SK-N-MC (cell line): ENCODE measurements around the gene MRPS12.

ENCODE experiments used
- EZH2 ChIP-seq: fragments of 200-600 bp; sonication (generic); IDR thresholded peaks from one replicate; pipeline ENCODE4 v1.6.1; 2017; ENCODE audit warnings: antibody characterized with exemption
- POLR2AphosphoS5 ChIP-seq: IDR thresholded peaks from 2 replicates; pipeline ENCODE4 v1.6.1; 2012; ENCODE audit warnings: mild to moderate bottlenecking, low read depth, low read length, borderline replicate concordance

DNA sequence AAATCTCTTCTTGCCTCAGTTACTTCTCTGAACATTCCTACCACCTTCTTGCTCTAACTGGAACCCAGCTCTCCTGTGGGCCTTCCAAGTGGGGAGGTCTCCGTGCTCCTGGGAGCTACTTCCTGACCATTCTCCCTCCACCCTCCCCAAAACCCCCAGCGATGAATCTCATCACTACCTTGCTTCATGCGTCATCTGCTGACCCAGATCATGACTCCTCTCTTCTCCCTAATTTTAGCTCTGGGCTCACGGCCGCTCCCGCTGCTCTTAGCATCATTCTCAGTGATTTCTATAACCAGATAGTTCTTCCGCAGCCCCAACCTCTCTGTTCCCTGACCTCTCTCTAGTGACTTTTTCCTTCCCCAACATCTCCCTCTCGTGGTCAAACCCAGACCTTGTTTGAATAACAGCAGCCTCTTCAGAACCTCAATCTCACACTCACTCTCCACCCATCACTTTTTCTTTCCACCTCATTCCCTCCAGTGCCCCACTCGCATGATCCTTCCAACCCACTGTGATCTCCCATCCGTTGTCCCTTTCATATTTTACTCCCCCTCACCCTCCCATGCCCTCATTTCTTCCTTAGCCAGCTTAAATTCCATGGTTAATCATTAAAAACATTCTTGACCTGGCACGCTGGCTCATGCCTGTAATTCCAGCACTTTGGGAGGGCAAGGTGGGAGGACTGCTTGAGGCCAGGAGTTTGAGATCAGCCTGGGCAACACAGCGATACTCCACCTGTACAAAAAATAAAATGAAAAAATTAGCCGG lies 21.8 kb downstream of the MRPS12 start:
- no peak for TF ChIP-seq POLR2AphosphoS5
- TF ChIP-seq EZH2: no peak
